K562 (cell line): ENCODE measurements around the gene UQCC2. TPM values are rescaled to one million over a fixed set of nuclear protein-coding genes. Genes with fewer than 3 reads are reported as not detected.

Experiments used
- CTBP1 ChIP-seq: fragments of 450-650 bp; IDR thresholded peaks from 2 replicates; pipeline ENCODE4 v1.6.1; 2016; ENCODE audit warnings: borderline replicate concordance
- DMBX1 ChIP-seq: fragments of 250-450 bp; sonication (Bioruptor Pico); IDR thresholded peaks from 2 replicates; pipeline ENCODE4 v1.8.0; 2022; ENCODE audit warnings: inconsistent platforms, mild to moderate bottlenecking, moderate library complexity, borderline replicate concordance
- HMG20B ChIP-seq: fragments of 250-450 bp; sonication (Bioruptor Pico); IDR thresholded peaks from 2 replicates; pipeline ENCODE4 v1.5.0; 2021; ENCODE audit warnings: mild to moderate bottlenecking
- IFI16 ChIP-seq: fragments of 250-450 bp; sonication (Bioruptor Pico); IDR thresholded peaks from 2 replicates; pipeline ENCODE4 v2.1.2; 2022; ENCODE audit warnings: mild to moderate bottlenecking, inconsistent platforms
- PML ChIP-seq: IDR thresholded peaks from 2 replicates; pipeline ENCODE4 v1.6.1; 2012; ENCODE audit warnings: low read length, inconsistent platforms
- POLR2A ChIP-seq: fragments of 450-650 bp; conservative IDR thresholded peaks from 2 replicates; pipeline ENCODE4 v1.6.1; 2016
- POLR3A ChIP-seq: IDR thresholded peaks from 2 replicates; pipeline ENCODE4 v1.6.1; 2011; ENCODE audit warnings: borderline replicate concordance, mild to moderate bottlenecking, moderate library complexity; ENCODE audit not compliant: insufficient read length, insufficient read depth; ENCODE audit errors: extremely low read depth
- RFX1 ChIP-seq: fragments of 450-650 bp; IDR thresholded peaks from 2 replicates; pipeline ENCODE4 v1.6.1; 2016; ENCODE audit warnings: mild to moderate bottlenecking, moderate library complexity
- SMARCB1 ChIP-seq: IDR thresholded peaks from 2 replicates; pipeline ENCODE4 v1.6.1; 2011; ENCODE audit warnings: improper control_type of control experiment, low read depth; ENCODE audit not compliant: insufficient read length
- SMARCE1 ChIP-seq: fragments of 450-650 bp; IDR thresholded peaks from 2 replicates; pipeline ENCODE4 v1.7.1; 2016; ENCODE audit warnings: mild to moderate bottlenecking
- ZBED1 ChIP-seq: IDR thresholded peaks from 2 replicates; pipeline ENCODE4 v1.6.1; 2014
- ZKSCAN3 ChIP-seq: fragments of 250-450 bp; sonication (Bioruptor Pico); IDR thresholded peaks from 2 replicates; pipeline ENCODE4 v1.4.0; 2020
- ZNF165 ChIP-seq: fragments of 250-450 bp; sonication (Bioruptor Pico); IDR thresholded peaks from 2 replicates; pipeline ENCODE4 v1.4.0; 2020; ENCODE audit warnings: borderline replicate concordance
- ZNF561 ChIP-seq: fragments of 450-650 bp; formaldehyde crosslinking; conservative IDR thresholded peaks from 2 replicates; pipeline ENCODE4 v1.4.0; 2020; ENCODE audit warnings: mild to moderate bottlenecking, moderate library complexity
- polyA plus RNA-seq, 8 experiments: library from polyadenylated mRNA; depleted of rRNA in 4 of 8; stranded (reverse) in 5 of 8; unstranded in 3 of 8; fragments of >200 nt; fragmentation: Nextera tagmentation in 2 of 8; fragmentation: Illumina TruSeq in 1 of 8; extraction: Ambion mirVana in 2 of 8; extraction: Trizol in 1 of 8; gene quantifications; 2 replicates each; pipeline versions ENCODE4 v1.2.1 to v1.2.3, GENCODE V29; 2011 to 2014; ENCODE audit warnings: inconsistent platforms in 1 of 8, missing spikeins in 1 of 8
- total RNA-seq, 7 experiments: library from RNA; depleted of rRNA in 6 of 7; stranded (reverse); fragments of >200 nt in 6 of 7; fragmentation: Illumina TruSeq in 2 of 7; extraction: Trizol in 2 of 7; gene quantifications; 2 replicates each; pipeline versions ENCODE4 v1.2.1 to v1.2.3, GENCODE V29; 2011 to 2021; ENCODE audit warnings: low replicate concordance in 1 of 7
- TF ChIP-seq, protein P1 (sequence below): fragments of 450-650 bp; formaldehyde crosslinking; IDR thresholded peaks from 2 replicates; pipeline ENCODE4 v1.4.0; 2020; ENCODE audit warnings: mild to moderate bottlenecking, mixed read lengths
- TF ChIP-seq, protein P2 (sequence below): fragments of 450-650 bp; IDR thresholded peaks from 2 replicates; pipeline ENCODE4 v1.6.1; 2016; ENCODE audit warnings: low read depth, mild to moderate bottlenecking, moderate library complexity
- TF ChIP-seq, protein P3 (sequence below): sonication (generic); formaldehyde crosslinking; IDR thresholded peaks from 2 replicates; pipeline ENCODE4 v1.9.0; 2022; ENCODE audit warnings: mild to moderate bottlenecking, missing genetic modification reagents

The UQCC2 gene
- total and polyA plus RNA-seq, 9 of the 15 experiments (the other 6 are each of a cell fraction or from before 2014, with no cell fraction given) = 58.5 to 927 (median 158) TPM

GRCh38 chr6:33711140-33712129 lies at the start of gene UQCC2 (continued):
- peak; percentile 78; the same call in 1 of the 2 replicates for TF ChIP-seq CTBP1
- no peak for TF ChIP-seq RFX1
- peak; percentile 94 for TF ChIP-seq PML
- no peak for TF ChIP-seq IFI16
- TF ChIP-seq ZNF561 (CRISPR knock-in tag) = no peak
- peak; percentile 75; the same call in 1 of the 2 replicates for TF ChIP-seq DMBX1 (CRISPR knock-in tag)
- no peak for TF ChIP-seq ZKSCAN3 (CRISPR knock-in tag)
- no peak for TF ChIP-seq HMG20B (CRISPR knock-in tag)
- TF ChIP-seq, protein P1, sequence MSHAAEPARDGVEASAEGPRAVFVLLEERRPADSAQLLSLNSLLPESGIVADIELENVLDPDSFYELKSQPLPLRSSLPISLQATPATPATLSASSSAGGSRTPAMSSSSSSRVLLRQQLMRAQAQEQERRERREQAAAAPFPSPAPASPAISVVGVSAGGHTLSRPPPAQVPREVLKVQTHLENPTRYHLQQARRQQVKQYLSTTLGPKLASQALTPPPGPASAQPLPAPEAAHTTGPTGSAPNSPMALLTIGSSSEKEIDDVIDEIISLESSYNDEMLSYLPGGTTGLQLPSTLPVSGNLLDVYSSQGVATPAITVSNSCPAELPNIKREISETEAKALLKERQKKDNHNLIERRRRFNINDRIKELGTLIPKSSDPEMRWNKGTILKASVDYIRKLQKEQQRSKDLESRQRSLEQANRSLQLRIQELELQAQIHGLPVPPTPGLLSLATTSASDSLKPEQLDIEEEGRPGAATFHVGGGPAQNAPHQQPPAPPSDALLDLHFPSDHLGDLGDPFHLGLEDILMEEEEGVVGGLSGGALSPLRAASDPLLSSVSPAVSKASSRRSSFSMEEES (CRISPR knock-in tag) = no peak
- peak; percentile 33; the same call in 1 of the 2 replicates for TF ChIP-seq SMARCE1
- peak; percentile 99 for TF ChIP-seq POLR2A
- TF ChIP-seq SMARCB1 = no peak
- TF ChIP-seq POLR3A = no peak
- no peak for TF ChIP-seq ZNF165
- no peak for TF ChIP-seq ZBED1
- TF ChIP-seq, protein P2, sequence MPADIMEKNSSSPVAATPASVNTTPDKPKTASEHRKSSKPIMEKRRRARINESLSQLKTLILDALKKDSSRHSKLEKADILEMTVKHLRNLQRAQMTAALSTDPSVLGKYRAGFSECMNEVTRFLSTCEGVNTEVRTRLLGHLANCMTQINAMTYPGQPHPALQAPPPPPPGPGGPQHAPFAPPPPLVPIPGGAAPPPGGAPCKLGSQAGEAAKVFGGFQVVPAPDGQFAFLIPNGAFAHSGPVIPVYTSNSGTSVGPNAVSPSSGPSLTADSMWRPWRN = no peak
- TF ChIP-seq, protein P3, sequence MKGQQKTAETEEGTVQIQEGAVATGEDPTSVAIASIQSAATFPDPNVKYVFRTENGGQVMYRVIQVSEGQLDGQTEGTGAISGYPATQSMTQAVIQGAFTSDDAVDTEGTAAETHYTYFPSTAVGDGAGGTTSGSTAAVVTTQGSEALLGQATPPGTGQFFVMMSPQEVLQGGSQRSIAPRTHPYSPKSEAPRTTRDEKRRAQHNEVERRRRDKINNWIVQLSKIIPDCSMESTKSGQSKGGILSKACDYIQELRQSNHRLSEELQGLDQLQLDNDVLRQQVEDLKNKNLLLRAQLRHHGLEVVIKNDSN (CRISPR knock-in tag) = peak; percentile 93
